WTC11 (cell line): Measurements from ENCODE around the gene IL5.

Experiments
- ATF6 ChIP-seq: sonication (generic); formaldehyde crosslinking; IDR thresholded peaks from 2 replicates; pipeline ENCODE4 v1.8.1; 2023; ENCODE audit warnings: mild to moderate bottlenecking, missing genetic modification reagents
- CTCF ChIP-seq: fragments of 200-600 bp; IDR thresholded peaks from 2 replicates; pipeline ENCODE4 v1.8.0; 2022; ENCODE audit warnings: antibody characterized with exemption
- FOXP4 ChIP-seq: sonication (generic); formaldehyde crosslinking; IDR thresholded peaks from 2 replicates; pipeline ENCODE4 v1.8.0; 2022; ENCODE audit warnings: mild to moderate bottlenecking, missing genetic modification reagents
- NFATC4 ChIP-seq: fragments of 250-450 bp; sonication (Bioruptor Pico); IDR thresholded peaks from 2 replicates; pipeline ENCODE4 v1.9.0; 2021; ENCODE audit warnings: mild to moderate bottlenecking
- NFE2L1 ChIP-seq: sonication (generic); formaldehyde crosslinking; IDR thresholded peaks from 2 replicates; pipeline ENCODE4 v1.8.1; 2023; ENCODE audit warnings: missing genetic modification reagents
- NR2C2 ChIP-seq: sonication (generic); formaldehyde crosslinking; IDR thresholded peaks from 2 replicates; pipeline ENCODE4 v1.8.0; 2022; ENCODE audit warnings: mild to moderate bottlenecking, missing genetic modification reagents
- SMAD4 ChIP-seq: sonication (generic); formaldehyde crosslinking; IDR thresholded peaks from 2 replicates; pipeline ENCODE4 v1.8.0; 2022; ENCODE audit warnings: mild to moderate bottlenecking, missing genetic modification reagents
- SP1 ChIP-seq: sonication (generic); formaldehyde crosslinking; conservative IDR thresholded peaks from 2 replicates; pipeline ENCODE4 v1.8.1; 2022; ENCODE audit warnings: missing genetic modification reagents
- ZNF425 ChIP-seq: fragments of 250-450 bp; sonication (Bioruptor Pico); conservative IDR thresholded peaks from 2 replicates; pipeline ENCODE4 v1.9.0; 2021; ENCODE audit warnings: mild to moderate bottlenecking

GRCh38 chr5:132504746-132505145, 38.6 kb downstream of the IL5 start:
- TF ChIP-seq CTCF = no peak
- no peak for TF ChIP-seq SMAD4
- TF ChIP-seq FOXP4 (CRISPR knock-in tag) = no peak
- no peak for TF ChIP-seq NFATC4
- no peak for TF ChIP-seq ZNF425 (CRISPR knock-in tag)
- TF ChIP-seq SP1 (CRISPR knock-in tag) = no peak
- TF ChIP-seq ATF6 = no peak
- TF ChIP-seq NR2C2 (CRISPR knock-in tag) = no peak
- no peak for TF ChIP-seq NFE2L1 (CRISPR knock-in tag)
